HepG2 (cell line): ENCODE data around the gene RMRP.

Source experiments
- GABPB1 ChIP-seq: IDR thresholded peaks from 2 replicates; pipeline ENCODE4 v1.6.1; 2016; ENCODE audit warnings: mild to moderate bottlenecking, missing genetic modification reagents, moderate library complexity, missing compliant biosample characterization
- GPN1 ChIP-seq: sonication (generic); formaldehyde crosslinking; IDR thresholded peaks from 2 replicates; pipeline ENCODE4 v1.5.1; 2020; ENCODE audit warnings: missing genetic modification reagents, borderline replicate concordance
- LCORL ChIP-seq, 2 experiments: fragments of 450-650 bp in 1 of 2; sonication (generic) in 1 of 2; formaldehyde crosslinking in 1 of 2; IDR thresholded peaks; 2 replicates each; pipeline versions ENCODE4 v1.5.0 to v1.6.1; 2017 to 2020; ENCODE audit warnings: antibody characterized with exemption in 1 of 2, missing genetic modification reagents in 1 of 2
- MAFK ChIP-seq, 2 experiments: IDR thresholded peaks in 1 of 2; conservative IDR thresholded peaks in 1 of 2; 2 replicates each; pipeline ENCODE4 v1.6.1; 2011; ENCODE audit warnings: improper control_type of control experiment in 2 of 2, low read length in 2 of 2
- SMARCC2 ChIP-seq: fragments of 450-650 bp; IDR thresholded peaks from 2 replicates; pipeline ENCODE4 v1.6.1; 2017; ENCODE audit warnings: antibody characterized with exemption, mild to moderate bottlenecking
- TAF1 ChIP-seq: sonication (generic); formaldehyde crosslinking; IDR thresholded peaks from 2 replicates; pipeline ENCODE4 v1.4.0; 2020; ENCODE audit warnings: missing genetic modification reagents
- ZNF318 ChIP-seq: sonication (generic); formaldehyde crosslinking; IDR thresholded peaks from 2 replicates; pipeline ENCODE4 v1.4.0; 2020; ENCODE audit warnings: mild to moderate bottlenecking, missing genetic modification reagents
- ZNF354B ChIP-seq: sonication (generic); formaldehyde crosslinking; IDR thresholded peaks from 2 replicates; pipeline ENCODE4 v1.8.0; 2022; ENCODE audit warnings: mild to moderate bottlenecking, missing genetic modification reagents
- ZNF569 ChIP-seq: sonication (generic); formaldehyde crosslinking; IDR thresholded peaks from 2 replicates; pipeline ENCODE4 v1.5.0; 2020; ENCODE audit warnings: mild to moderate bottlenecking, missing genetic modification reagents, moderate library complexity, borderline replicate concordance
- TF ChIP-seq, protein P1 (sequence below): sonication (generic); formaldehyde crosslinking; IDR thresholded peaks from 2 replicates; pipeline ENCODE4 v1.5.0; 2020; ENCODE audit warnings: mild to moderate bottlenecking, missing genetic modification reagents, moderate library complexity

- TF ChIP-seq GABPB1: no peak
- no peak for TF ChIP-seq ZNF569
- TF ChIP-seq MAFK (conservative IDR thresholded peaks at IDR 0.05 in 1 of 2, IDR thresholded peaks at IDR 0.05 in 1 of 2; ENCODE audit: low read length in 2 of 2): no peak
- no peak for TF ChIP-seq ZNF318
- TF ChIP-seq LCORL (IDR thresholded peaks at IDR 0.05): no peak
- no peak for TF ChIP-seq LCORL (CRISPR knock-in tag; IDR thresholded peaks at IDR 0.05)
- TF ChIP-seq GPN1 (CRISPR knock-in tag): no peak
- TF ChIP-seq ZNF354B (CRISPR knock-in tag): no peak
- TF ChIP-seq, protein P1, sequence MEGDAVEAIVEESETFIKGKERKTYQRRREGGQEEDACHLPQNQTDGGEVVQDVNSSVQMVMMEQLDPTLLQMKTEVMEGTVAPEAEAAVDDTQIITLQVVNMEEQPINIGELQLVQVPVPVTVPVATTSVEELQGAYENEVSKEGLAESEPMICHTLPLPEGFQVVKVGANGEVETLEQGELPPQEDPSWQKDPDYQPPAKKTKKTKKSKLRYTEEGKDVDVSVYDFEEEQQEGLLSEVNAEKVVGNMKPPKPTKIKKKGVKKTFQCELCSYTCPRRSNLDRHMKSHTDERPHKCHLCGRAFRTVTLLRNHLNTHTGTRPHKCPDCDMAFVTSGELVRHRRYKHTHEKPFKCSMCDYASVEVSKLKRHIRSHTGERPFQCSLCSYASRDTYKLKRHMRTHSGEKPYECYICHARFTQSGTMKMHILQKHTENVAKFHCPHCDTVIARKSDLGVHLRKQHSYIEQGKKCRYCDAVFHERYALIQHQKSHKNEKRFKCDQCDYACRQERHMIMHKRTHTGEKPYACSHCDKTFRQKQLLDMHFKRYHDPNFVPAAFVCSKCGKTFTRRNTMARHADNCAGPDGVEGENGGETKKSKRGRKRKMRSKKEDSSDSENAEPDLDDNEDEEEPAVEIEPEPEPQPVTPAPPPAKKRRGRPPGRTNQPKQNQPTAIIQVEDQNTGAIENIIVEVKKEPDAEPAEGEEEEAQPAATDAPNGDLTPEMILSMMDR (CRISPR knock-in tag): no peak
- no peak for TF ChIP-seq TAF1 (CRISPR knock-in tag)
- no peak for TF ChIP-seq SMARCC2
Observed at GRCh38 chr9:35639631-35640030, 18.2 kb downstream of the RMRP start.
